ENCODE data around the gene RTN4IP1.

DNA sequence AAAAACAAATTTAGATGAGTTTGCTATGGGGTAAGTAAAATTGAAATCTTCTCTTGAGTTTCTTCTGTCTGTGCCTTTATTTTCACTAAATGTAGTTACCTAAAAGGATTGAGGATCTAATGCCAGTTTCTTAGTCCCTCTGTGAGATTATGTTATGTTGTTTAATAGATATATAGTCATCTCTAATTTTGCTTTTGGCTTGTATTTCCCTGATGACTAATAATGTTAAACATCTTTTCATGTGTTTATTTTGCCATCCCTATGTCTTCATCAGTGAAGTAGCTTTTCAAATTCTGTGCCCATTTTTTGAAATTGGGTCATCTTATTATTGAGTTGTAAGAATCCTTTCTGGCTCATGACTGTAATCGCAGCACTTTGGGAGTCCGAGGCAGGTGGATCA, 13.8 kb upstream of the RTN4IP1 start:
- no peak for TF ChIP-seq MAX (IDR thresholded peaks at IDR 0.05; ENCODE audit: low read depth, low read length)
- TF ChIP-seq ZNF274 (IDR thresholded peaks at IDR 0.05; ENCODE audit: insufficient read depth, insufficient read length): no peak
- no peak for TF ChIP-seq TBL1XR1 (IDR thresholded peaks at IDR 0.05; ENCODE audit: low read depth, low read length)
- TF ChIP-seq BHLHE40 (IDR thresholded peaks at IDR 0.05; ENCODE audit: borderline replicate concordance in 1 of 2, low read depth in 2 of 2, low read length in 1 of 2): no peak
- no peak for TF ChIP-seq CTCF (IDR thresholded peaks at IDR 0.05 in 2 of 3, conservative IDR thresholded peaks at IDR 0.05 in 1 of 3; ENCODE audit: control insufficient read depth in 2 of 3, extremely low read depth in 1 of 3, insufficient read depth in 1 of 3, low read depth in 3 of 3, low read length in 3 of 3)
- no peak for TF ChIP-seq POLR2AphosphoS5 (IDR thresholded peaks at IDR 0.05; ENCODE audit: low read length)
- no peak for TF ChIP-seq EGR1 (IDR thresholded peaks at IDR 0.05; ENCODE audit: borderline replicate concordance in 1 of 2, low read depth in 2 of 2, low read length in 2 of 2)
- TF ChIP-seq, protein P1, sequence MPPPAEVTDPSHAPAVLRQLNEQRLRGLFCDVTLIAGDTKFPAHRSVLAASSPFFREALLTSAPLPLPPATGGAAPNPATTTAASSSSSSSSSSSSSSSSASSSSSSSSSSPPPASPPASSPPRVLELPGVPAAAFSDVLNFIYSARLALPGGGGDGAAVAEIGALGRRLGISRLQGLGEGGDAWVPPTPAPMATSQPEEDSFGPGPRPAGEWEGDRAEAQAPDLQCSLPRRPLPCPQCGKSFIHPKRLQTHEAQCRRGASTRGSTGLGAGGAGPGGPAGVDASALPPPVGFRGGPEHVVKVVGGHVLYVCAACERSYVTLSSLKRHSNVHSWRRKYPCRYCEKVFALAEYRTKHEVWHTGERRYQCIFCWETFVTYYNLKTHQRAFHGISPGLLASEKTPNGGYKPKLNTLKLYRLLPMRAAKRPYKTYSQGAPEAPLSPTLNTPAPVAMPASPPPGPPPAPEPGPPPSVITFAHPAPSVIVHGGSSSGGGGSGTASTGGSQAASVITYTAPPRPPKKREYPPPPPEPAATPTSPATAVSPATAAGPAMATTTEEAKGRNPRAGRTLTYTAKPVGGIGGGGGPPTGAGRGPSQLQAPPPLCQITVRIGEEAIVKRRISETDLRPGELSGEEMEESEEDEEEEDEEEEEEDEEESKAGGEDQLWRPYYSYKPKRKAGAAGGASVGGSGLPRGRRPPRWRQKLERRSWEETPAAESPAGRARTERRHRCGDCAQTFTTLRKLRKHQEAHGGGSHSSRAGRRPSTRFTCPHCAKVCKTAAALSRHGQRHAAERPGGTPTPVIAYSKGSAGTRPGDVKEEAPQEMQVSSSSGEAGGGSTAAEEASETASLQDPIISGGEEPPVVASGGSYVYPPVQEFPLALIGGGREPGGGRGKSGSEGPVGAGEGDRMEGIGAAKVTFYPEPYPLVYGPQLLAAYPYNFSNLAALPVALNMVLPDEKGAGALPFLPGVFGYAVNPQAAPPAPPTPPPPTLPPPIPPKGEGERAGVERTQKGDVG (CRISPR knock-in tag; IDR thresholded peaks at IDR 0.05): no peak
- no peak for TF ChIP-seq IRF5 (IDR thresholded peaks at IDR 0.05; ENCODE audit: borderline replicate concordance)
- TF ChIP-seq ESRRA (IDR thresholded peaks at IDR 0.05; ENCODE audit: low read length): no peak
- TF ChIP-seq, protein P2, sequence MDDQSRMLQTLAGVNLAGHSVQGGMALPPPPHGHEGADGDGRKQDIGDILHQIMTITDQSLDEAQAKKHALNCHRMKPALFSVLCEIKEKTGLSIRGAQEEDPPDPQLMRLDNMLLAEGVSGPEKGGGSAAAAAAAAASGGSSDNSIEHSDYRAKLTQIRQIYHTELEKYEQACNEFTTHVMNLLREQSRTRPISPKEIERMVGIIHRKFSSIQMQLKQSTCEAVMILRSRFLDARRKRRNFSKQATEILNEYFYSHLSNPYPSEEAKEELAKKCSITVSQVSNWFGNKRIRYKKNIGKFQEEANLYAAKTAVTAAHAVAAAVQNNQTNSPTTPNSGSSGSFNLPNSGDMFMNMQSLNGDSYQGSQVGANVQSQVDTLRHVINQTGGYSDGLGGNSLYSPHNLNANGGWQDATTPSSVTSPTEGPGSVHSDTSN (IDR thresholded peaks at IDR 0.05; ENCODE audit: insufficient replicate concordance, low read depth, low read length): no peak
- TF ChIP-seq CBFB (IDR thresholded peaks at IDR 0.05; ENCODE audit: low read depth): no peak

All from GM12878 (cell line).